Astrocyte of the cerebellum (primary cell): ENCODE results near the gene ENPP6.

Source experiments
- DNase-seq: peaks from one replicate; pipeline ENCODE4 v3.0.0-alpha.2; 2011; ENCODE audit warnings: low read depth
- H3K4me3 ChIP-seq: 2 replicates; pipeline ENCODE4 v1.5.1; 2011; ENCODE audit warnings: mild to moderate bottlenecking, low read depth, low read length, moderate library complexity
- in situ Hi-C: cut with HindIII; loops from 2 replicates; pipeline ENCODE4 v1.10.0; 2017; ENCODE audit warnings: low sequenced_read_pairs
- TF ChIP-seq, protein P1 (sequence below): IDR thresholded peaks from 2 replicates; pipeline ENCODE4 v1.5.1; 2012; ENCODE audit warnings: low read length, low read depth, moderate library complexity, mild to moderate bottlenecking; ENCODE audit errors: missing control alignments

Gene ENPP6

DNA sequence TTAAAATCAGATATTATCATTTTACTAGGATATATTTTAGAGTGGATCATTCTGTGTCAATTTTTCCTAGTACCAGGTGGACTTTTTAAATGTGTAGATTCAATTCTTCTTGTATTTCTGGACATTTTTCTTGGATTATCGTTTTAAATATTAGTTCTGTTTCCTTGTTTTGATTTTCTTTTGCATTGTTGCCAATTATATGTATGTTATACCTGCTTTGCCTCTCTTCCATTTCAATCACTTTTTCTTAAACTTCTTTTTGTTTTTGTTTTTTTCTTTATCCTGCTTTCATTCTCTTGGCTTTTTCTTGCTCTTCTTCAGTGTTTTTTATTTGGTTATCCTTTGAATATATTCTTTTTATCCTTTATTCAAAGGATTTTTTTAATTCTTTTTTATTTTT lies 171.5 kb downstream of the ENPP6 start:
- in situ Hi-C loops, result no loop called here
- no peak overlapping the region for H3K4me3 ChIP-seq
- DNase-seq, result no peak
- TF ChIP-seq, protein P1, sequence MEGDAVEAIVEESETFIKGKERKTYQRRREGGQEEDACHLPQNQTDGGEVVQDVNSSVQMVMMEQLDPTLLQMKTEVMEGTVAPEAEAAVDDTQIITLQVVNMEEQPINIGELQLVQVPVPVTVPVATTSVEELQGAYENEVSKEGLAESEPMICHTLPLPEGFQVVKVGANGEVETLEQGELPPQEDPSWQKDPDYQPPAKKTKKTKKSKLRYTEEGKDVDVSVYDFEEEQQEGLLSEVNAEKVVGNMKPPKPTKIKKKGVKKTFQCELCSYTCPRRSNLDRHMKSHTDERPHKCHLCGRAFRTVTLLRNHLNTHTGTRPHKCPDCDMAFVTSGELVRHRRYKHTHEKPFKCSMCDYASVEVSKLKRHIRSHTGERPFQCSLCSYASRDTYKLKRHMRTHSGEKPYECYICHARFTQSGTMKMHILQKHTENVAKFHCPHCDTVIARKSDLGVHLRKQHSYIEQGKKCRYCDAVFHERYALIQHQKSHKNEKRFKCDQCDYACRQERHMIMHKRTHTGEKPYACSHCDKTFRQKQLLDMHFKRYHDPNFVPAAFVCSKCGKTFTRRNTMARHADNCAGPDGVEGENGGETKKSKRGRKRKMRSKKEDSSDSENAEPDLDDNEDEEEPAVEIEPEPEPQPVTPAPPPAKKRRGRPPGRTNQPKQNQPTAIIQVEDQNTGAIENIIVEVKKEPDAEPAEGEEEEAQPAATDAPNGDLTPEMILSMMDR, result no peak

DNA sequence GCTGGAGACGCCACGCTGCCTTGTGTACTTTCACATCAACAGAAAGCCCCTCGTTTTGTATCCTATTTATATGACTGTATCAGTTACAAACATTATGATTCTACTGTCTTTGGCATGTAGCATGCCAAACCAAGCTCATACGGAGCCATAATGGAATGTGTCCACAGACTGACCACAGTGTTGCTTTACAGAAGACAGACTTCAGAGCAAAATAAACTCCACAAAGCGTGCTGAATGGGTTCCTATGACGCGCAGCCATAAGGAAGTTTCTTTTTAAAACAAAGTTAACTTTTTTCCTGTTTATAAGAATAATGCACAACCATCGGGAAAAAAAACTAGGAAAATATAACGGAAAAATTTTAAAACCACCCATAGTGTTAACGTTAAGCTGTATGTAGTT lies 176.5 kb downstream of the ENPP6 start:
- no peak for DNase-seq
- in situ Hi-C loops, result no loop called here
- TF ChIP-seq, protein P1, result no peak
- no peak overlapping the region for H3K4me3 ChIP-seq

DNA sequence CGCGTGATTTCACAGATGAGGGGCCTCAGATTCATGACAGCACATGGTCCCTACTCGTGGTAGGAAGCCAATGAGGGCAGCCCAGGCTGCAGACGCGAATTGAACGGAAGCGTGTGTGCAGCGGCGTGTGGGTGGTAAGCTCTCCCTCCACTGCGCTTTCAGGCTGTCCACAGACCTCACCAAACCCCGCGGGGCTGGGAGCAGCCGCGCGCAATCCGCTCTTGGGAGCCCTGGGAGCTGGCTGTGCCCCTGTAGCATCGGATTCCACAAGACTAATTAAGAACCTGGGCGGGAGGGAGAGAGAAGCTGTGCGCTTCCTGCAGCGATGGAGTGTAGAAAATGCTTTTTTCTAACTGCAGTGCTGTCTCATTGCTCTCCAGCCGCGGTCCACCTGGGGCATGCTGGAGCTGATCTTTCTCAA lies 177.7 kb downstream of the ENPP6 start:
- in situ Hi-C loops, result no loop called here
- H3K4me3 ChIP-seq, result no peak overlapping the region
- TF ChIP-seq, protein P1, result no peak
- no peak for DNase-seq
